SHP77 (cell line): ENCODE measurements around the gene NPTX1.
"Not testable (repeated sequence)": the region's sequence is repeated elsewhere in the genome, so short reads cannot be mapped to it uniquely, and the experiment has no call there.

Experiments
- DNase-seq, 2 experiments: peaks; one replicate each; lab custom pipeline; 2025; lab: John Stamatoyannopoulos, UW

The NPTX1 gene, protein sequence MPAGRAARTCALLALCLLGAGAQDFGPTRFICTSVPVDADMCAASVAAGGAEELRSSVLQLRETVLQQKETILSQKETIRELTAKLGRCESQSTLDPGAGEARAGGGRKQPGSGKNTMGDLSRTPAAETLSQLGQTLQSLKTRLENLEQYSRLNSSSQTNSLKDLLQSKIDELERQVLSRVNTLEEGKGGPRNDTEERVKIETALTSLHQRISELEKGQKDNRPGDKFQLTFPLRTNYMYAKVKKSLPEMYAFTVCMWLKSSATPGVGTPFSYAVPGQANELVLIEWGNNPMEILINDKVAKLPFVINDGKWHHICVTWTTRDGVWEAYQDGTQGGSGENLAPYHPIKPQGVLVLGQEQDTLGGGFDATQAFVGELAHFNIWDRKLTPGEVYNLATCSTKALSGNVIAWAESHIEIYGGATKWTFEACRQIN

DNA sequence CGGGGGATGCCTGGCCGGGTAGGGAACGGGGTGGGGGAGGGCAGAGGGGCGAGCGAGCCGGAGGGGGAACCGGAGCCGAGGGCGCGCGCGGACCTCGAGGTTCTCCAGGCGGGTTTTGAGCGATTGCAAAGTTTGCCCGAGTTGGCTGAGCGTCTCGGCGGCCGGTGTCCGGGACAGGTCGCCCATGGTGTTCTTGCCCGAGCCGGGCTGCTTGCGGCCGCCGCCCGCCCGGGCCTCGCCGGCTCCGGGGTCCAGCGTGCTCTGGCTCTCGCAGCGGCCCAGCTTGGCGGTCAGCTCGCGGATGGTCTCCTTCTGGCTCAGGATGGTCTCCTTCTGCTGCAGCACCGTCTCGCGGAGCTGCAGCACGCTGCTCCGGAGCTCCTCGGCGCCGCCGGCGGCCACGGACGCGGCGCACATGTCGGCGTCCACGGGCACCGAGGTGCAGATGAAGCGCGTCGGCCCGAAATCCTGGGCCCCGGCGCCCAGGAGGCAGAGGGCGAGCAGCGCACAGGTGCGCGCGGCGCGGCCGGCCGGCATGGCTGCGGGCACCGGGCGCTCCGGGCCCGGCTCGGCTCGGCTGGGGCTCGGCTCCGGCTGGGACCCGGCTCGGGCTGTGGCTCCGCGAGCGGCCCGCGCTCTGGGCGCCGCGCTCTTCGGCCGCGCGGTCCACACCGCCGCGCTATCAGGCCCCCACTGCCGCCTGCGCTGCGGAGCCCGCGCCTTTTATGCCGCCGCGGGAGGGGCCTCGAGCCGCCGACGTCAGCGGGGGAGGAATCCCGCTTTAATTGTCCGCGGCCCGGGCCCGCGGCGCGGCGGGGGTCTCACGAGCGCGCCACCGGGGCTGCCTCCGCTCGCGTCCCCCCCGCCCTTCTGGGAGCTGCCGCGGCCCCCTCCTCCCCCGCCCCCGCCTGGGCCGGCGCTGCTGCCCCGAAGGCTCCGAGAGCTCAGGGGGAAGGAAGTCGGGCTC lies at the start of gene NPTX1:
Gene NPTX1 (minus strand): TSS at position 698 of the 967 bp plus-strand sequence. CDS start 161 bp downstream, at position 537.
- DNase-seq, result peak; percentile 41 to 44

DNA sequence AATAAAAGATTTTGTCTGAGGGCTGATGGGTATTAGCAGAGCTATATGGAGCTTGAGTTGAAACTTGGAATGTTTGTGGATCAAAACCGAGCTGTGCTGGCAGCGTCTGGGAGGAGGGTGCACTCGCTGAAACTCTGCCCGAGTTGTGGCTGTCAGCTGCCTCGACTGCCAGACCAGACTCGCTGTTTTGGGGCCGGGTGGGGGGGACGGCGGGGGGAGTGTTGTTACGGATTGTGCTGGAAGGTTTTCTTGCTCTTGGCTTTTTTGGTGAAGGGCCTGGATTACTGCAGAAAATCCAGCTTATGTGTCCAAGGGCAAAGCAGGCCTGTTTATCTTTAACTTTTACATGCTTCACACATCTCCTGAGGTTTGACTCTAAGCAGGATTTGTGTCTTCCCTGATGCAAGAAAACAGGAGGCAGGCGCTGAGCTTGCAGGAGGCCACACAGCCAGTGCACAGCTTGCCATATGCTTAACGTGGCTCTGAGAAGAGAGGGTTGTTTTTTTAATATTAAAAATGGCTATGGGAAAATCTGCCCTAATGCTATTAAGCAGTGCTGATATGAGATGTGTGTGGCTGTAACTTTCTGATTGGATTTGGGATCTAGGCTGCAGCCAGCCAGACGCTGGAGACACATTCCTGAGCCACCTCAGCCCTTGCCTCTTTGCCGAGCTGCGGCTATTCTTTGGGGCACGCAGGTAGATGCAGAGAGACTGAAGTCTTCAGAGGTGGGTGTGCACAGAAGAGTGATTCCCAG lies 47.7 kb upstream of the NPTX1 start:
- no peak for DNase-seq

DNA sequence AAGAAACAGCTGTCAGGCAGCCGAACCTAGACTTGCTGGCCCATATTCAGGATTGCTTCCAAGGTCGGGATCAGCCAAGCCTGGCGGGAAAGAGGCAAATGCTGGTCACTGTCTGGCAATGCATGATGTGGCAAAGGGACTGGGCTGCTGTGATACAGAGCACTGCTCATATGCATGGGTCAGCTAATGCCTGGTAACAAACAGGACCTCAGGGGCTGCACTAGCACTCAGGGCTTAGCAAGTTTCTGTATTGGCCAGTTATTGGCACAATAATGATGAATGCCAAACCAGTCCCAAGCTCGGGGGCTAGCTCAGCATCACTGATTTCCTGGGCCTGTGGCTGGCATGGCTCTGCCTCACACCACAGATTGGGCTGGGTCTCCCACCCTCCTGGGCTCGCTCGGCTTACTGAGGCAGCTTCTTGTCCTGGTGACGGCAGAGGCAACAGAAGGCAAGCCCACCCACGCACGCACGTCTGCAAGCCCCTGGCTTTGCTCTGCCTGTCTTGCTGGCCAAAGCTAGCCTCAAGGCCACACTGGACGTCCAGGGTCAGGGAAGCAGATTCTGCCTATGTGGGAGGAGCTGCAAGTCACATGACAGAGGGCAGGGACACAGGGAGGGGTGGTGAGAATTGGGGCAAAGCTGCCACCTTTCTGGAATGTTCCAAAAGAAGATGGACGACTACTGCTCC lies 46.8 kb upstream of the NPTX1 start:
- no peak for DNase-seq

DNA sequence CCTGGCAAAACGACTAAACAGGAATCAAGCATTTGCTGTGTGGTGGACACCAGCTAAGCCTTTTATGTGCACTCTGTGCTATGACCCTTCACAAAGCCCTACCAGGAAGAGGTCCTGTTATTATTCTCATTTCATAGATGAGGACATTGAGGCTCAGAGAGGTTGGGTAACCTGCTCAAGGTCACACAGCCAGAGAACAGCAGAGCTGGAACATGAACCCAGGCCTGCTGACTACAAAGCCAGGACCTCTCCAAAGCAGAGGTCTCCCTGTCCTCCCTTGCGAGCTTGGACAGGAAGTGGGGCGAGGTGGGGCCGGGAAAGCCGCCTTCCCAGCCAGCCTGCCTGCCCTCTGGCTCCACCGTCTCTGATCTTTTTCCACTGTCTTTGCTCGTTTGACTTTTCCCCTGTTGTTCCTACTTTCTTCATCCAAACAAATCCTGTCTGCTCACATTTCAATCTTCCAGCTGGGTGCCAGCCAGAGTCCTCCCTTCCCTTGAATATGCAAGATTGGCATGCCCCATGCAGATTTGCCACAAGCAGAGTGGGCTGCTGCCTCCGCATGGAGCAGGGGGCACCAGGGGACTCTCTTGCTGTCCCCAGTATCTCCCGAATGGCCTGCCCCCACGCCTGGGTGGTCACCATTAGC lies 44.5 kb upstream of the NPTX1 start:
- DNase-seq, result no peak

DNA sequence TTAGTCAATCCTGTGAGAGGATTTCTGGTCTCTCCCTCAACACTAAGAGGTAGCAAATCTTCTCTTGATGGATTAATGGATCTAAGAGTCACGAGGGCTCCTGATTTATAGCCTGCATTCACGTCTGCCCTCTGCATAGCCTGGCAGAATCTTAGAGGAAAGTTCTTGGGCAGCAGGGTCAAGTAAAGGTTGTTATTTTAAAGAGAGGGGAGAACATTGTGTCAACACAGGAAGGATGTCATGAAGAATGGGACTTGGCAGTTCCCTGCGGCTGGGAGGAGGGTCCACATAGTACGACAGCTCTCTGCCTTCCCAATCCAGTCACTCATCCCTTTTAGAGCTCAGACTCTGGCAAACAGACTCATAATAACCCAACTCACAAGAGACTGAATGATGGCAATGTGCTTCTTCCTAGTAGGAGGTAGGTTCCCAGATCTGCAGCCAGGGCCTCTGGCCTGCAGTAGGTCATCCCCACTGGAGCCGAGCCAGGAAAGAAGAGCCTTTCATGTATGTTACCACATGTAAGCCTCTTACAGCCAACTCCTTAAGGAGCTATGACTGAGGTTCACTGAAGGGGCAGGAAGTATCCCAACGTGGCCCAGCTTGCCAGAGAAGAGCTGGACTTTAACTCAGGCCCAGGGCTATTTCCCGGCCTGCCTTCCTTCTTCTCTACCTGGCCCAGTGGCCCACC lies 42.8 kb upstream of the NPTX1 start:
- no peak for DNase-seq

DNA sequence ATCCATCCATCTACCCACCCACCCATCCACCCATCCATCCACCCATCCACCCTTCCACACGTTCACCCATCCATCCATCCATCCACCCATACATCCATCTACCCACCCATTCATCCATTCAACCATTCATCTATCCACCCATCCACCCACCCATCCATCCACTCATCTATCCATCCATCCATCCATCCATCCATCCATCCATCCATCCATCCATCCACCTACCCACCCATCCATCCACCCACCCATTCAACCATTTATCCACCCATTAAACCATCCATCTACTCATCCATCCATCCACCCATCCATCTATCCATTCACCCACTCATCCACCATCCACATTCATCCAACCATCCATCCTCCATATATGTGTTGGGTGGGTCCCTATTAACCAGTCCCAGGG lies 42.0 kb upstream of the NPTX1 start:
- DNase-seq, result no peak

DNA sequence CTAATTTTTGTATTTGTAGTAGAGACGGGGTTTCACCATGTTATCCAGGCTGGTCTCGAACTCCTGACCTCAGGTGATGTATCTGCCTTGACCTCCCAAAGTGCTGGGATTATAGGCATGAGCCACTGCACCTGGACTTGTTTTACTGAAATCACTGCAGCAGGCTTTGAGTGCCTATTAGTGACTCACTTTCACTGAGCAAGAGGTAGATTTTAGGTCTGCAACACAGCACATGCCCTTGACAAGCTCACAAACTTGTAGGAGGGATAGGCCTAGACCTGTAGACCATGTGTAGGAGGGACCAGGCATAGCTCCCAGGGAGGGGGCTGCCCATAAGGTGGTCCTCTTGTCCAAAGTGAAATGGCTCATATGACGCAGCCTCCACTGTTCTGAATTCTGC lies 41.2 kb upstream of the NPTX1 start:
- DNase-seq, result no peak

DNA sequence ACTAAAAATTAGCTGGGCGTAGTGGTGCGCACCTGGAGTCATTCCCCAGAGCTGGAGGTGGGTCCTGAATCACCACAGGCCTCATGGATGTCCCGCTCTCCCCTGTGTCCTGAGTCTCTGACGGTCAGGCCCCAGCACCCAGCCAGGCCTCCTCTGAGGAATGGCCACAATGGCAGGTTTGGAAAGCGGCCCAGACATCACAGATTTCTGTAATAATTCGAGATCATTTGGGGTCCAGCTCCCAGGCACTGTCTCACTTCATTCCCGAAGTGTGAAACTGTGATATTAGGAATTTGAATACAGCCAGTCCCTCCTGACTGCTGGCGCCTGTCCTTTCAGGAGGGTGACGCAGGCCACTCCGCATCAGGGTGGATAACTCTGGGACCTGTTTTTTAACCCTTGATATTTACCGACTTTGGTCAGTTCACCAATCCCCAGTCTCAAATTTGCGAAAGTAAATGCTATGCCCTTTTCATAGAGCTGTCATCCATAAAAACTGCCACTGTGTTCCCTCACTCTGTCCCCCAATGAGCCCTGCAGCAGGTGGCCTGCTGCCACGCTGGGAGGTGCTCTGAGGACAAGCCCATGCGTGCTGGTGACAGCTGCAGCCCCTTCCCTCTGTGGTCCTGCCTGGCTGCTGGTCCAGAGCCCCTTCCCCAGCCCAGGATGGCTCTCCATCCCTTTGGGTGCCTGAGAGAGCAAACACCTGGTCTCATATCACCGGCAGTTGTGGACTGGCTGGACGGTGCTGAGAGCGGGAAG lies 39.9 kb upstream of the NPTX1 start:
- no peak for DNase-seq

DNA sequence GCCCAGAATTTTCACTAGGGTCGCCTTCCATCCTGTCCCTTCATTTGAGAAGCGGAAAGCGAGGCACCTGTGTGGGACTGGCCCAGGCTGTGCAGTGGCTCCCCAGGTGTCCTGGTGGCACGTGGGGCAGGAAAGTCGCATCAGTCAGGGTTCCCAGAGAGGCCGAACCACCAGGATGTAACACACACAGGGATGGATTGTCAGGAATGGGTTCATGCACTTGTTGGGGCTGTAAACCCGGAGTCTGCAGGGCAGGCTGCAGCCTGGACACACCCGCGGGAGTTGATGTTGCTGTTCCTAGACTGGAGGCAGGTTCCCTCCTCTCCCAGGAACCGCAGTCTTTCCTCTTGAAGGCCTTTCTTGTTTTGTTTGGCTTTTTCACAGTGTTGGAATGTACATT lies 37.5 kb upstream of the NPTX1 start:
- no peak for DNase-seq

DNA sequence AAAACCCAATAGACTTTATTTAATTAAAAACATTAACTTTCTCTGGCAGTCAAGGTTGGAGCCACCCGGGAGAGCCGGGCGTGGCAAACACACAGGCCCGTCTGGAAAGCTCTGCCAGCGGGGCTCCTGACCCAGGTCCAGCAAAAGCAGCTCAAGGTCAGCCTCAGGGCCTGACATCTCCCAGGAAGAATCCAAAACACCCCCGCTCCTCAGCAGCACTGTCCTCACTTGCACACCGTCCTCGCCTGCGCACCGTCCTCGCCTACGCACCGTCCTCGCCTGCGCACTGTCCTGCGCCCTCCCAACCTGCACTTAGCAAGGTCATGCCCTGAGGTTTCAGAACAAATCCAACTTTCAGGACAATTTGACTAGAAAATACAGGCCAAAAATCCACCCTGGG lies 36.8 kb upstream of the NPTX1 start:
- DNase-seq, result no peak

DNA sequence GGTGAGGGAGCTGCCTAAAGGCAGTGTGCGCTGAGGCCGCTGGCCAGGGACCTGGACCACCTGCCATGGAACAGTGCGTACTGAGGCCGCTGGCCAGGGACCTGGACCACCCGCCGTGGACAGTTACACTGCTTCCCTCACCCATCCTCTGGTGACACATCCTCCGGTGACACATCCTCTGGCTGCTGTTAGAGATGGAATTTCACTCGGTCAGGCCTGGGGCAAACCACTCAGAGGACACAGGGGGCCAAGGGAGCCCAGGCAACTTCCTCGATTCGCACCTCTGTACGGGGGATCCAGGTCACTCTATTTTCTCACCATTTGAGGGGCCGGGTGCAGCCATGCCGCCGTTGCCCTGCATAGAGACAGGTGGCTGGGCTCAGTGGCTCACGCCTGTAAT lies 35.8 kb upstream of the NPTX1 start:
- no peak for DNase-seq

DNA sequence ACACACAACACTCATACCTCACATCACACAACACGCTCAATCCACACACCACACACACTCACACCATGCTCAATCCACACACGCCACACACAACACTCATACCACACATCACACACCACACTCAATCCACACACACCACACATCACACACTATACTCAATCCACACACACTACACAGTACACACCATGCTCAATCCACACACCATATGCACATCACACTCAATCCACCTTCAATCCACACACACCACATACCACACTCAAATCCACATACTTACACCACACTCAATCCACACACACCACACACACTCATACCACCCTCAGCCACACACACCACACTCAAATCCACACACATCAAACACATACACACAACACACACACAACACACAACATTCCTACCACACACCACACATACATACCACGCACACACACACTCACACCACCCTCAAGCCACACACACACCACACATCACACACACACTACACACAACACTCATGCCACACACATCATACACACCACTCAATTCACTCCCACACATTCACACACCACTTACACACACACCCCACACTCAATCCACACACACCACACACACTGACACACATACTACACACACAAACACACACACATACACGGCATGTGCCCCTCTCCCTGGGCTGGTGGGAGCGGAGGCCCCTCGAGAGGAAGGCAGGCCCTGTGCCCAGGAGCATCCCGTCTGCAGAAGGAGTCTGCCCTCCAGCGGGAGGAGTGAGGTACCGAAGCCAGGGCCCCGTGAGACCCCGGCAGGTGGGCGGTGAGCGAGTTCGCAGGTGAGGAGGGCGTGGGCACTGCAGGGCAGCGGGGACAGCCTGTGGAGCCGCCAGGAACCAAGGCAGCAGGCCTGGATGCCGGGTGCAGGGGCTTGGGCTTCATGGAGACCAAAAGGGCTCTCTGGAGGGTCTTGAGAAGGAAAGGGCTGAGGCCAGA lies 35.1 kb upstream of the NPTX1 start:
- peak in 1 of 2 experiments; percentile 31 for DNase-seq

DNA sequence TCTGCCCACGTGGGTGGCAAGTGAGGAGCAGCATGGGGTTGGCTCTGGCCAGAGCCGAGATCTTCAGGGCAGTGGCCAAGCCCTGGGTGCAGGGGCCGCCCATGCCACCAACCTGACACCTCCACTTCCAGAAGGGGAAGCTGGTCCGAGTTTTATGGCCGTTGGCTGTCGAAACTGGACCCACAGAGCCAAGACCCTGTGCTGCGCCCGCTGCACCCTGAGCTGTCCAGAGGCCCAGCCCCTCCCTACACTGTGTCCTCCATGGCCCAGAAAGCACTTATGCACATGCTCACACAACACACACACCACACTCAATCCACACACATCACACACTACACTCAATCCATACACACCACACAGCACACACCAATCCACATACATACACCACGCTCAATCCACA lies 34.4 kb upstream of the NPTX1 start:
- no peak for DNase-seq

DNA sequence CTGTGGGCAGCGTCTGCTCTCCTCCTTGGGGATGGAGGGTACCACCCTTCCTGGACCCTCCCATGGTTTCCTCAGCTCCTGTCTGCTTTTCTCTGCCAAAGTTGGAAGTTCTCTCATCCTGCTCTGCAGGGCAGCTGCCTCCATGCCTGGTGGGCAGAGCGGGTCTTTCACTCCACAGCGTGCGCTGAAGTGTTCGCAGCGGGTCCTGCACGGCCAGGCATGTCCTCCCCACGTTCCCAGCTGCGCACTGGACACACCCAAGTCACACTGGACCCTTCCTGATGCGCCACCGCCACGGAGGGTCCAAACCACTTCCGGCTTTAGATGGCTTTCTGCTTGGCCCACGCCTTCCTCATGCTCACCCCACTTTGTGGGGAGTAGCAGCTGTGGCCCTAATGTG lies 33.7 kb upstream of the NPTX1 start:
- DNase-seq, result no peak

DNA sequence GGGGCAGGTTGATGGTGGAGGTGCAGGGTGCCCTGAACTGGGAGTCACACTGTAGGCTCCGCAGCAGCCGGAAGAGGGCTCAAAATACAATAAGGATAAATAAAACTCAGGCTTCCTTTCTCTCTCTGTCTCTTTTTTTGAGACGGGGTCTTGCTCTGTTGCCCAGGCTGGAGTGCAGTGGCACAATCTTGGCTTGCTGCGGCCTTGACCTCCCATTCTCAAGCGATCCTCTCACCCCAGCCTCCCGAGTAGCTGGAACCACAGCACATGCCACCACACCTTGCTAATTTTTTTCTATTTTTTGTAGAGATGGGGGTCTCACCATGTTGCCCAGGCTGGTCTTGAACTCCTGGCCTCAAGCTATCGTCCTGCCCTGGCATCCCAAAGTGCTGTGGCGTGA lies 32.9 kb upstream of the NPTX1 start:
- no peak for DNase-seq

DNA sequence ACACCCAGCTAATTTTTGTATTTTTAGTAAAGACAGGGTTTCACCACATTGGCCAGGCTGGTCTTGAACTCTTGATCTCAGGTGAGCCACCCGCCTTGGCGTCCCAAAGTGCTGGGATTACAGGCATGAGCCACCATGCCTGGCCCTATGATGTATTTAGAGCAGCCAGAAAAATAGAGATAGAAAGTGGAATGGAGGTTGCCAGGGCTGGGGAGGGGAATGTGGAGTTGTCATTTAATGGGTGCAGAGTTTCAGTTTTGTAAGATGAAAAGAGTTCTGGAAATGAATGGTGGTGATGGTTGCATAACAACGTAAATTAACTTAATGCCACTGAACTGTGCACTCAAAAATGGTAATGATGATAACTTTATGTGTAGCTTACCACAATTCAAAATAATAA lies 31.6 kb upstream of the NPTX1 start:
- DNase-seq, result no peak

DNA sequence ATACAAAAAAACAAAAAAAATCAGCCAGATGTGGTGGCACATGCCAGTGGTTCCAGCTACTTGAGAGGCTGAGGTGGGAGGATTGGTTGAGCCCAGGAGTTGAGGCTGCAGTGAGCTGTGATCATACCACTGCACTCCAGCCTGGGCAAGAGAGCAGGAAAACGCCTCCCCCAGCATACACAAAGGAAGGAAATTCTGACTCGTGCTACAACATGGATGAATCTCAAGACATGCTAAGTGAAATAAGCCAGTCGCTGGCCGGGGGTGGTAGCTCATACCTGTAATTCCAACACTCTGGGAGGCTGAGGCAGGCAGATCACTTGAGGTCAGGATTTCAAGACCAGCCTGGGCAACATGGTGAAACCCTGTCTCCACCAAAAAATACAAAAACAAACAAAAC lies 30.8 kb upstream of the NPTX1 start:
- not testable (repeated sequence) for DNase-seq

DNA sequence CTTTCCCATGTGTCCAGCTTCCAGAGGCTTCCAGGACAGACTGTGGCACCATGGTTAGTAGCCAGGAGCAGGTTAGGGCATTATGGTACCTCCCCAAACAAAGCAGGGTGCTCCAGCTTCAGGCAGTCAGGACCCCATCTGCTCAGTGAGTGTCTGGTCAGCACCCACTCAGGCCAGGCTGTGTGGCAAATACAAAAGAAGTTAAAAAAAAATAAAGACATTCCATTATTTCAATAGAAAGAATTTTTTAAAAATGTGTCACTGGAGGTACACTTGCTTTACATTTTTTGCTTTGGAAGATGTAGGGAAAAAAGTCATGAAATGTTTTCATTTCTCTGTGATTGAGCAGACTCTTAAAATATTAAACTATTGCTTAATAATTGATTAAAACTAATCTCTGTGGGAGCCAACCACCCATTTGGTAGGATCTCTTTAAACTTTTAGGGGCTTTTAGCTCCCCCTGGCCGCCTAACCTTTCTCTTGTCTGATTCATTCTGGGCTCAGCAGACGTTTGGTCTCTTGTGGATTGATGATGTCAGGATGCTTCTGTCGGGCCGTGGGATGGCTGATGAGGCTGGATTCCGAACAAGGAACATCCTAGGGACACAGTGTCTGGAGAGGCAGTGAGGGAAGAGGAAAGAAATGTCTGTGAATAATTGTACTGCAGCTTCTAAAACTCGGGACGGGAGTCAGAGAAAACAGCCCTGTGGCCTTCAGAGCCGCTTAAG lies 28.4 kb upstream of the NPTX1 start:
- no peak for DNase-seq
